NB4 (cell line): ENCODE measurements around the gene PROB1.
"Not testable (repeated sequence)": the region's sequence is repeated elsewhere in the genome, so short reads cannot be mapped to it uniquely, and the experiment has no call there.

Experiments used
- DNase-seq: peaks from one replicate; pipeline ENCODE4 v3.0.0; 2010; ENCODE audit warnings: low read depth
- H3K4me3 ChIP-seq: one replicate; pipeline ENCODE4 v1.5.1; 2011; ENCODE audit warnings: mild to moderate bottlenecking, low read depth, low read length, moderate library complexity
- CTCF ChIP-seq: IDR thresholded peaks from one replicate; pipeline ENCODE4 v1.5.1; 2012; ENCODE audit warnings: low read depth, low read length
- MAX ChIP-seq: IDR thresholded peaks from 2 replicates; pipeline ENCODE4 v1.6.1; 2011; ENCODE audit warnings: low read depth, low read length
- MYC ChIP-seq: IDR thresholded peaks from 2 replicates; pipeline ENCODE4 v1.6.1; 2011; ENCODE audit warnings: low read depth, low read length
- POLR2A ChIP-seq: IDR thresholded peaks from 2 replicates; pipeline ENCODE4 v1.6.1; 2011; ENCODE audit warnings: mild to moderate bottlenecking; ENCODE audit not compliant: insufficient read length; ENCODE audit errors: extremely low read depth

Gene PROB1

GRCh38 chr5:139361835-139362429 is 33.0 kb downstream of the PROB1 start:
- DNase-seq, result no peak
- TF ChIP-seq MAX (no peak), CTCF (no peak)
- no peak overlapping the region for H3K4me3 ChIP-seq

- H3K4me3 ChIP-seq, result no peak overlapping the region
- DNase-seq, result no peak
These were observed 34.5 kb downstream of the PROB1 start for GRCh38 chr5:139360384-139360783.

GRCh38 chr5:139358064-139358463 is 36.8 kb downstream of the PROB1 start:
- DNase-seq, result no peak
- no peak for TF ChIP-seq CTCF
- no peak for TF ChIP-seq MAX
- TF ChIP-seq MYC, result no peak
- TF ChIP-seq POLR2A, result no peak
- H3K4me3 ChIP-seq, result no peak overlapping the region

More at GRCh38 chr5:139360384-139360783, 34.5 kb downstream of the PROB1 start:
- TF ChIP-seq CTCF (no peak), MAX (no peak), POLR2A (no peak), MYC (no peak)

GRCh38 chr5:139355900-139356299 is 39.0 kb downstream of the PROB1 start:
- not testable (repeated sequence) for DNase-seq, H3K4me3 ChIP-seq

- TF ChIP-seq MAX, result no peak
- no peak for TF ChIP-seq MYC
- DNase-seq, result no peak
- H3K4me3 ChIP-seq, result no peak overlapping the region
These were observed 40.7 kb downstream of the PROB1 start for GRCh38 chr5:139354186-139354585.

GRCh38 chr5:139347863-139348262 is 47.0 kb downstream of the PROB1 start:
- not testable (repeated sequence) for DNase-seq, H3K4me3 ChIP-seq

GRCh38 chr5:139345442-139345841 is 49.5 kb downstream of the PROB1 start:
- not testable (repeated sequence) for DNase-seq, H3K4me3 ChIP-seq

- DNase-seq, result no peak
- H3K4me3 ChIP-seq, result peak overlapping the region; percentile 3
- no peak for TF ChIP-seq MYC
- no peak for TF ChIP-seq MAX
- no peak for TF ChIP-seq POLR2A
- TF ChIP-seq CTCF, result no peak
These were observed 50.7 kb downstream of the PROB1 start for GRCh38 chr5:139344177-139344576.
